Chondrocyte (in vitro differentiated cells): Measurements from ENCODE around the gene KIF1A. TPM values are rescaled to one million over a fixed set of nuclear protein-coding genes. Genes with fewer than 3 reads are reported as not detected.

Source experiments
- DNase-seq: peaks from one replicate; pipeline ENCODE4 v3.0.0; 2021; ENCODE audit warnings: mixed read lengths, low spot score
- H3K27ac Mint-ChIP-seq: one replicate; pipeline ENCODE4 v1.8.0; 2021; ENCODE audit warnings: mild to moderate bottlenecking, moderate library complexity, mixed read lengths; ENCODE audit not compliant: unreplicated experiment
- H3K27me3 Mint-ChIP-seq: 2 replicates; pipeline ENCODE4 v1.8.0; 2021; ENCODE audit warnings: low read depth, mixed read lengths
- H3K36me3 Mint-ChIP-seq: 2 replicates; pipeline ENCODE4 v1.8.0; 2021; ENCODE audit warnings: low read depth, mixed read lengths
- H3K4me1 Mint-ChIP-seq: 2 replicates; pipeline ENCODE4 v1.8.0; 2021; ENCODE audit warnings: low read depth, mild to moderate bottlenecking, mixed read lengths
- H3K4me3 Mint-ChIP-seq: one replicate; pipeline ENCODE4 v1.8.0; 2021; ENCODE audit warnings: mild to moderate bottlenecking, moderate library complexity, mixed read lengths; ENCODE audit not compliant: unreplicated experiment
- H3K9me3 Mint-ChIP-seq: 2 replicates; pipeline ENCODE4 v1.8.0; 2021; ENCODE audit warnings: low read depth, mixed read lengths
- CTCF ChIP-seq: fragments of 200-600 bp; sonication (generic); IDR thresholded peaks from 2 replicates; pipeline ENCODE4 v1.5.0; 2021; ENCODE audit warnings: antibody characterized with exemption, mild to moderate bottlenecking, moderate library complexity
- total RNA-seq: library from RNA; stranded (reverse); gene quantifications from 3 replicates; pipeline ENCODE4 v1.2.1, GENCODE V29; 2021

KIF1A gene
- total RNA-seq, 1 donor from 2014 or later = 60.0 TPM

- no peak for DNase-seq
- H3K27ac Mint-ChIP-seq = no peak overlapping the region
- no peaks in the 10 kb centered on the region for H3K9me3 Mint-ChIP-seq
- no peak overlapping the region for H3K4me3 Mint-ChIP-seq
- peaks cover 1% of the 10 kb centered on the region for H3K27me3 Mint-ChIP-seq
- TF ChIP-seq CTCF = no peak
- peaks cover 4% of the 10 kb centered on the region for H3K36me3 Mint-ChIP-seq
- no peaks in the 10 kb centered on the region for H3K4me1 Mint-ChIP-seq
Measured at GRCh38 chr2:240717681-240718581, 102.1 kb downstream of the KIF1A start.

- H3K4me3 Mint-ChIP-seq = no peak overlapping the region
- H3K27me3 Mint-ChIP-seq = peaks cover 1% of the 10 kb centered on the region
- TF ChIP-seq CTCF = no peak
- H3K36me3 Mint-ChIP-seq = peaks cover 4% of the 10 kb centered on the region
- no peak for DNase-seq
- no peaks in the 10 kb centered on the region for H3K4me1 Mint-ChIP-seq
- no peak overlapping the region for H3K27ac Mint-ChIP-seq
- H3K9me3 Mint-ChIP-seq = no peaks in the 10 kb centered on the region
Measured at GRCh38 chr2:240717181-240717641, 102.8 kb downstream of the KIF1A start.

- TF ChIP-seq CTCF = no peak
- H3K27ac Mint-ChIP-seq = no peak overlapping the region
- H3K9me3 Mint-ChIP-seq = no peaks in the 10 kb centered on the region
- no peaks in the 10 kb centered on the region for H3K4me1 Mint-ChIP-seq
- peaks cover 4% of the 10 kb centered on the region for H3K36me3 Mint-ChIP-seq
- peaks cover 1% of the 10 kb centered on the region for H3K27me3 Mint-ChIP-seq
- no peak overlapping the region for H3K4me3 Mint-ChIP-seq
- DNase-seq = no peak
Measured at GRCh38 chr2:240716130-240716798, 103.8 kb downstream of the KIF1A start.

- H3K27me3 Mint-ChIP-seq = peaks cover 5% of the 10 kb centered on the region
- no peaks in the 10 kb centered on the region for H3K9me3 Mint-ChIP-seq
- DNase-seq = no peak
- H3K4me1 Mint-ChIP-seq = no peaks in the 10 kb centered on the region
- no peak for TF ChIP-seq CTCF
- no peak overlapping the region for H3K4me3 Mint-ChIP-seq
- no peak overlapping the region for H3K27ac Mint-ChIP-seq
- H3K36me3 Mint-ChIP-seq = peaks cover 3% of the 10 kb centered on the region
Measured at GRCh38 chr2:240714747-240715725, 105.0 kb downstream of the KIF1A start.
